Measurements from ENCODE around the gene AKAIN1.

AKAIN1 gene

GRCh38 chr18:5095239-5095638 is 101.8 kb downstream of the AKAIN1 start:
- DNase-seq (ENCODE audit: low read depth in 2 of 2): no peak

DNA sequence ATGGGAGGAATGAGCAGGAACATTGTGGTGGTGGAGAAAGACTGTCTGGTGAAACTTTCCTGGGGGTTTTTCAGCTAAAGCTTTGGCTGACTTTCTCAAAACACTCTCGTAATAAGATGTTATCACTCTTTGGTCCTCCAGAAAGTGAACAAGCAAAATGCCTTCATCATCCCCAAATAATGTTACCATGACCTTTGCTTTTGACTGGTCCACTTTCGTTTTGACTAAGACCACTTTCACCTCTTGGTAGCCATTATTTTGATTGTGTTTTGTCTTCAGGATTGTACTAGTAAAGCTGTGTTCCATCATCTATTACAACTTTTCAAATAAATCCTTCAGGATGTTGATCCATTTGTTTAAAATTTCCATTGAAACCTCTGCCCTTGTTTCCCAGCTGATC is 103.2 kb downstream of the AKAIN1 start:
- DNase-seq (ENCODE audit: low read depth in 2 of 2): no peak

Measured in stimulated activated CD8-positive, alpha-beta memory T cell treated with anti-CD3 and anti-CD28 coated beads, Interleukin-7, amount 100 ng/mL, for 4 hours (primary cell).